Eye (tissue), 1 donor: ENCODE data around the gene ARHGEF19.
"Not testable (repeated sequence)": the region's sequence is repeated elsewhere in the genome, so short reads cannot be mapped to it uniquely, and the experiment has no call there.

Experiments
- DNase-seq: peaks from one replicate; pipeline ENCODE4 v3.0.0-alpha.2; 2015

ARHGEF19 gene

GRCh38 chr1:16218674-16219071 lies 6.2 kb upstream of the ARHGEF19 start:
- no peak for DNase-seq

- DNase-seq: no peak
These were observed 5.7 kb upstream of the ARHGEF19 start for GRCh38 chr1:16218014-16218673.

GRCh38 chr1:16217061-16217785 lies 4.8 kb upstream of the ARHGEF19 start:
- DNase-seq: peak; percentile 97

- peak; percentile 95 for DNase-seq
These were observed 3.7 kb upstream of the ARHGEF19 start for GRCh38 chr1:16215882-16216753.

GRCh38 chr1:16215240-16215639 lies 2.8 kb upstream of the ARHGEF19 start:
- not testable (repeated sequence) for DNase-seq

- not testable (repeated sequence) for DNase-seq
These were observed 1.1 kb upstream of the ARHGEF19 start for GRCh38 chr1:16213544-16213943.

- DNase-seq: no peak
These were observed 561 bp upstream of the ARHGEF19 start for GRCh38 chr1:16213013-16213412.

- no peak for DNase-seq
These were observed 628 bp downstream of the ARHGEF19 start for GRCh38 chr1:16211824-16212223.

GRCh38 chr1:16210581-16210980 lies 1.9 kb downstream of the ARHGEF19 start:
- DNase-seq: no peak

GRCh38 chr1:16209847-16210407 lies 2.5 kb downstream of the ARHGEF19 start:
- DNase-seq: no peak

- DNase-seq: no peak
These were observed 3.2 kb downstream of the ARHGEF19 start for GRCh38 chr1:16209132-16209846.

GRCh38 chr1:16208270-16208987 lies 4.0 kb downstream of the ARHGEF19 start:
- DNase-seq: no peak

- no peak for DNase-seq
These were observed 4.9 kb downstream of the ARHGEF19 start for GRCh38 chr1:16207318-16208269.

GRCh38 chr1:16206547-16207317 lies 5.7 kb downstream of the ARHGEF19 start:
- DNase-seq: peak; percentile 99

GRCh38 chr1:16205891-16206546 lies 6.4 kb downstream of the ARHGEF19 start:
- no peak for DNase-seq

- DNase-seq: no peak
These were observed 7.1 kb downstream of the ARHGEF19 start for GRCh38 chr1:16205334-16205671.

- DNase-seq: no peak
These were observed 7.7 kb downstream of the ARHGEF19 start for GRCh38 chr1:16204634-16205333.

- DNase-seq: no peak
These were observed 8.2 kb downstream of the ARHGEF19 start for GRCh38 chr1:16204216-16204615.

- no peak for DNase-seq
These were observed 8.9 kb downstream of the ARHGEF19 start for GRCh38 chr1:16203550-16203949.
